Mucosa of descending colon (tissue), 3 donors: Measurements from ENCODE around the gene ANKRD44. TPM values are rescaled to one million over a fixed set of nuclear protein-coding genes. Genes with fewer than 3 reads are reported as not detected.
A peak's percentile ranks its signal among the peaks of the same experiment; 100 is the strongest.

Source experiments
- ATAC-seq: fragments of 200-7000 bp; cut with Tn5 transposase; one replicate; pipeline ENCODE4 v1.9.1; 2020; ENCODE audit warnings: mild to moderate bottlenecking, moderate library complexity
- DNase-seq, 3 donors: peaks; one replicate each; pipeline ENCODE4 v3.0.0-alpha.2; 2020
- H3K36me3 ChIP-seq: fragments of 200-600 bp; one replicate; pipeline ENCODE4 v1.8.0; 2021; ENCODE audit warnings: low read depth, mild to moderate bottlenecking
- H3K4me1 ChIP-seq: fragments of 200-600 bp; one replicate; pipeline ENCODE4 v1.8.0; 2021; ENCODE audit warnings: low read depth, mild to moderate bottlenecking
- H3K4me3 ChIP-seq: fragments of 200-600 bp; one replicate; pipeline ENCODE4 v1.8.0; 2021; ENCODE audit warnings: mild to moderate bottlenecking
- H3K9me3 ChIP-seq: fragments of 200-600 bp; one replicate; pipeline ENCODE4 v1.8.0; 2021; ENCODE audit warnings: mild to moderate bottlenecking
- intact Hi-C, 2 donors: fragments of 100-400 bp; cut with DNase I in 1 of 2; cut with micrococcal nuclease in 1 of 2; formaldehyde crosslinking; loops; one replicate each; pipeline versions ENCODE4 v1.11.0 to v1.11.1; 2022; cut with DNase I, micrococcal nuclease
- total RNA-seq, 3 donors: library from RNA; stranded (reverse); fragmentation: NEBNext Ultra II Directional in 2 of 3; extraction: Animal tissue kit (Norgen Biotek cat#: 25700) in 2 of 3; gene quantifications; one replicate each; pipeline versions ENCODE4 v1.2.1 to v1.2.4, GENCODE V29; 2021 to 2023
- TF ChIP-seq, protein P1 (sequence below): fragments of 200-600 bp; IDR thresholded peaks from one replicate; pipeline ENCODE4 v1.8.0; 2022; ENCODE audit warnings: antibody characterized with exemption, mild to moderate bottlenecking
- donor health status: DM: no; HTN: no; CAD: no; lungs with moderate emphysema.
- donor health status: DM: no; HTN: no; CAD: no.
- donor health status: DM: no; HTN: yes; CAD: no.

The ANKRD44 gene
- total RNA-seq, 3 donors from 2014 or later: 9.7 to 25.7 (median 13.7) TPM

DNA sequence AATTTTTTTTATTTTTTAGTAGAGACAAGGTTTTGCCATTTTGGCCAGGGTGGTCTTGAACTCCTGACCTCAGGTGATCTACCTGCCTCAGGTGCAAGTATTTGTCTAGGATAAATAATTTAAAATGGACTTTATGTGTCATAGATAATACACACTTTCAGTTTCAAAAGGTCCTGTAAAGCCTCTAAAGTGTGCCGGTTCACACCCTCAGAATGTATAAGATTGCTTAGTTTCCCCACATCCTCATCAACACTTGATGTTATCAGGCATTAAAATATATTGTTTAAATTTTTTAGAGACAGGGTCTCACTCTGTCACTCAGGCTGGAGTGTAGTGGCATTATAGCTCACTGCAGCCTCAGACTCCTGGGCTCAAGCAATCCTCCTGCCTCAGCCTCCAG lies 170.5 kb downstream of the ANKRD44 start:
- Histone ChIP-seq H3K9me3 (no peaks in the 10 kb centered on the region), H3K4me3 (no peak overlapping the region), H3K4me1 (peaks cover 10% of the 10 kb centered on the region), H3K36me3 (no peaks in the 10 kb centered on the region)
- no peak for DNase-seq
- intact Hi-C loops: no loop called here
- ATAC-seq: no peak
- TF ChIP-seq, protein P1, sequence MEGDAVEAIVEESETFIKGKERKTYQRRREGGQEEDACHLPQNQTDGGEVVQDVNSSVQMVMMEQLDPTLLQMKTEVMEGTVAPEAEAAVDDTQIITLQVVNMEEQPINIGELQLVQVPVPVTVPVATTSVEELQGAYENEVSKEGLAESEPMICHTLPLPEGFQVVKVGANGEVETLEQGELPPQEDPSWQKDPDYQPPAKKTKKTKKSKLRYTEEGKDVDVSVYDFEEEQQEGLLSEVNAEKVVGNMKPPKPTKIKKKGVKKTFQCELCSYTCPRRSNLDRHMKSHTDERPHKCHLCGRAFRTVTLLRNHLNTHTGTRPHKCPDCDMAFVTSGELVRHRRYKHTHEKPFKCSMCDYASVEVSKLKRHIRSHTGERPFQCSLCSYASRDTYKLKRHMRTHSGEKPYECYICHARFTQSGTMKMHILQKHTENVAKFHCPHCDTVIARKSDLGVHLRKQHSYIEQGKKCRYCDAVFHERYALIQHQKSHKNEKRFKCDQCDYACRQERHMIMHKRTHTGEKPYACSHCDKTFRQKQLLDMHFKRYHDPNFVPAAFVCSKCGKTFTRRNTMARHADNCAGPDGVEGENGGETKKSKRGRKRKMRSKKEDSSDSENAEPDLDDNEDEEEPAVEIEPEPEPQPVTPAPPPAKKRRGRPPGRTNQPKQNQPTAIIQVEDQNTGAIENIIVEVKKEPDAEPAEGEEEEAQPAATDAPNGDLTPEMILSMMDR: no peak

DNA sequence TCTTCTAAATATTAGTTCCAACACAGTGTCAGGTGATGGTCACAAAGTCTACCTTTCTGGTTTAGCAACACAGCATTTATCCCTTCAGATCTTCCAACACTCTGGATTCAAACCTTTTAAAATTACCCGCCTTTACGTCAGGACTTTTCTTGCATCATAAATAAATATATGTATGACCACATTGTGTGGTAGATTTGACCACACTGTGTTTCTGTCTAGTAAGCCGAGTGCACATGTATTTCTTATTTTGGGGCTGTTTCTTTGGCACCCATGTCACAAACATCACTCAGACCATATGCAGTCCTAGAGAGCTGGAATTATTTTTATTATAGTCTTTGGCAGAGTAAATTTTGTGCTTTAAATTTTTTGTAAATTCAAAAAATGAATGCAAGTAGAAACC lies 172.1 kb downstream of the ANKRD44 start:
- H3K36me3 ChIP-seq: no peaks in the 10 kb centered on the region
- H3K9me3 ChIP-seq: no peaks in the 10 kb centered on the region
- H3K4me3 ChIP-seq: no peak overlapping the region
- DNase-seq: no peak
- intact Hi-C loops: no loop called here
- no peak for ATAC-seq
- peaks cover 10% of the 10 kb centered on the region for H3K4me1 ChIP-seq
- TF ChIP-seq, protein P1: no peak

DNA sequence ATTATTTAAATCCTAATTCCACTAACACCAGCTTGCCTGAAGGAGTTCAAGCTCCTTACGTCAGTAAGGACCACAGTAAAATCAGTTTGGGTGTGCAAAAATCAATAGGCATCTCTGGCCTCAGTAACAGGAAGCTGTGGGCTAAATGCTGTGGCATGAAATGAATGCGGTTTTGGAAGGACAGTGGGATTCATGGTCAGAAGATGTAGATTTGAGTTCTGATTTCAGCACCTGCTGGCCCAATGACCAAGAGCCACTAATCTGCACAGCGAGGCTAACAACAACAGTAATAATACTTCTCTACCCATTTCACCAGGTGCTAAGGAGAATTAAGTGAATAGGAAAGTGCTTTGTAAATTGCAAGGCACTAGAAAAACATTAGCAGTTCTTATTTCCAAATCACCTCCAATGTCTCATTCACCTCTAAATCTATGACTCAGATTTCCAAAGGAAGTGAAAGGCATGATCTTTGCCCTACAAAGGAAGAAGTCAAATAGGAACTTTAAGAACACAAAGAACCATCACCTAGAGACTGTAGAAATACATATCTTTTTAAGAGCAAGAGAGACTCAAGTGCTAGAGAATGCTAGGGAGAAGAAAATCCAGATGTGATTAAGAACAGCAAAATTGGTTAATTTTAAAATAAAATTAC lies 172.6 kb downstream of the ANKRD44 start:
- no peaks in the 10 kb centered on the region for H3K9me3 ChIP-seq
- peaks cover 10% of the 10 kb centered on the region for H3K4me1 ChIP-seq
- ATAC-seq (peak; percentile 60), DNase-seq (no peak)
- H3K36me3 ChIP-seq: no peaks in the 10 kb centered on the region
- intact Hi-C loops: no loop called here
- H3K4me3 ChIP-seq: no peak overlapping the region
- TF ChIP-seq, protein P1: no peak

DNA sequence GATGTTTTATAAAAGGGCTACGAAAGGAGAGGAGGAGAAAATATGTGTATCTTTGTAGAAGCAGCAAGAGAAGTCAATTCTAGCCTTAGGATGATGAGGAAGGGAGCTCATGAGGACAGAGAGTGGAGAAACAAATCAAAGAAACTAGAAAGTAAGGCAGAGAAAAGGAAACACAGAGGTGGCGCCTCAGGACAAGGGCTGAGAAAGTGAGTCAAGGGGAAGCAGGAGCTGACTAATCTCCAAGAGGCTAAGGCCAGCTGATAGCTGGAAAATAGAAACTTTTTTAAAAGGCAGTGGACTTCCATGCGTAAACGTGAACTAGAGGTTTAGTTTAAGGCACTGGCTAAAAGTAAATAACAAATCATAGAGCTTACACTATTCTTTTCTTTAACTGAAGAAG lies 173.3 kb downstream of the ANKRD44 start:
- no peak for DNase-seq
- intact Hi-C loops: no loop called here
- H3K4me3 ChIP-seq: no peak overlapping the region
- TF ChIP-seq, protein P1: no peak
- no peaks in the 10 kb centered on the region for H3K36me3 ChIP-seq
- peaks cover 10% of the 10 kb centered on the region for H3K4me1 ChIP-seq
- no peak for ATAC-seq
- H3K9me3 ChIP-seq: no peaks in the 10 kb centered on the region

DNA sequence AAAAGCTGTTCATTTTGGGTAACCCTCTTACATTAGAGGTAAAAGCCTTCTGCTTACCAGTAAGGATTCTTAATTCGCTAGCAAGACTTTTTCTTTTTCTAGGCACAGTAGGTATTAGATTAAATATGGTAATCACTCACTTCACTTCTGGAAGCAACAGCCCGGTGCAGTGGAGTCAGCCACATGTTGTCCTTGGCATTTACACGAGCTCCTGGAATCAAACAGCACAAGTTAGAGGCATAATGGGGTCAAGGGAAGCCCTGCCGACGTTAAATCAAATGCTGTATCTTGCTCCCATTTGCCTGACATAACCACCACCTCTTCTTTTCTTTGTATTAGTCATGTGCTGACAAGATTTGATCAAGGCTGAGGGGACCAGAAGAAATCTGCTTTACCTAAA lies 174.1 kb downstream of the ANKRD44 start:
- Histone ChIP-seq H3K36me3 (no peaks in the 10 kb centered on the region), H3K9me3 (no peaks in the 10 kb centered on the region), H3K4me1 (peaks cover 10% of the 10 kb centered on the region), H3K4me3 (no peak overlapping the region)
- DNase-seq: no peak
- TF ChIP-seq, protein P1: no peak
- intact Hi-C loops: no loop called here
- ATAC-seq: no peak

DNA sequence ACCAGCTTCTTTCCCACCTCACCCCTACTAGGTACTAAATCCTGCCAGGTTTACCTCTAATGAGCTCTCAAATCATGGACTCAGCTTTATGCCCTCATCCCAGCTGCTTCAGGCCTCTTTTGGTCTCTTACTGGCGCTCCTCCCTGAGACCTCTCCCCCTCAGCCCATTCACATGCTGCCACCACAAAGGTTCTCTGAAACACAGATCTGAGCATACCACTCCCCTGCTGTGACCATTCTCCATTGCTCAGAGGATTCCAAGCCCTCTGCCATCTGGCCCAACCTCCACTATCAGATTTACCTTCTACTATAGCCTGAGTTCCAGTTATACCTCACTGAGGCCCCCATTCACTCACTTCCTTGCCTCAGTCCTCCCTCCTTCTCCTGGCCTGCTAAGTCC lies 174.8 kb downstream of the ANKRD44 start:
- Histone ChIP-seq H3K9me3 (no peaks in the 10 kb centered on the region), H3K36me3 (no peaks in the 10 kb centered on the region), H3K4me1 (peaks cover 10% of the 10 kb centered on the region), H3K4me3 (no peak overlapping the region)
- TF ChIP-seq, protein P1: no peak
- intact Hi-C loops: no loop called here
- no peak for ATAC-seq
- no peak for DNase-seq
